B cell (primary cell): ENCODE measurements around the gene FFAR3.

Experiments used
- EZH2 ChIP-seq: IDR thresholded peaks from 2 replicates; pipeline ENCODE4 v1.6.1; 2012; ENCODE audit warnings: borderline replicate concordance, low read depth, mild to moderate bottlenecking, moderate library complexity, low read length; ENCODE audit not compliant: insufficient read depth, poor library complexity, severe bottlenecking
- TF ChIP-seq, protein P1 (sequence below): fragments of 200-600 bp; IDR thresholded peaks from one replicate; pipeline ENCODE4 v1.8.0; 2022; ENCODE audit warnings: antibody characterized with exemption, mild to moderate bottlenecking

DNA sequence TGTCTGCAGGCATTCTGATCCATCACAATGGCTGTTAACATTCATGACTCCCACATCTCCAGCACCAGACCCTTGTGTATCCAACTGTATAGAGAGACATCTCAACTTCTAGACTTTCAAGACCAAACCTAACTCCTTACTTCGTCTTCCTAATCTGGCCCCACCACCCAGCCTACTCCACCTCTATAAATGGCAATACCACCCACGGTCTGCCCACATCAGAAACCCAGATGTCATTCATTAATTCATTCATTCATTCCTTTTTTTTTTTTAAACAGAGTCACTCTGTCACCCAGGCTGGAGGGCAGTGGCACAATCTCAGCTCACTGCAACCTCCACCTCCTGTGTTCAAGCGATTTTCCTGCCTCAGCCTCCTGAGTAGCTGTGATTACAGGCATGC, 23.1 kb downstream of the FFAR3 start:
- no peak for TF ChIP-seq EZH2
- TF ChIP-seq, protein P1, sequence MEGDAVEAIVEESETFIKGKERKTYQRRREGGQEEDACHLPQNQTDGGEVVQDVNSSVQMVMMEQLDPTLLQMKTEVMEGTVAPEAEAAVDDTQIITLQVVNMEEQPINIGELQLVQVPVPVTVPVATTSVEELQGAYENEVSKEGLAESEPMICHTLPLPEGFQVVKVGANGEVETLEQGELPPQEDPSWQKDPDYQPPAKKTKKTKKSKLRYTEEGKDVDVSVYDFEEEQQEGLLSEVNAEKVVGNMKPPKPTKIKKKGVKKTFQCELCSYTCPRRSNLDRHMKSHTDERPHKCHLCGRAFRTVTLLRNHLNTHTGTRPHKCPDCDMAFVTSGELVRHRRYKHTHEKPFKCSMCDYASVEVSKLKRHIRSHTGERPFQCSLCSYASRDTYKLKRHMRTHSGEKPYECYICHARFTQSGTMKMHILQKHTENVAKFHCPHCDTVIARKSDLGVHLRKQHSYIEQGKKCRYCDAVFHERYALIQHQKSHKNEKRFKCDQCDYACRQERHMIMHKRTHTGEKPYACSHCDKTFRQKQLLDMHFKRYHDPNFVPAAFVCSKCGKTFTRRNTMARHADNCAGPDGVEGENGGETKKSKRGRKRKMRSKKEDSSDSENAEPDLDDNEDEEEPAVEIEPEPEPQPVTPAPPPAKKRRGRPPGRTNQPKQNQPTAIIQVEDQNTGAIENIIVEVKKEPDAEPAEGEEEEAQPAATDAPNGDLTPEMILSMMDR, result no peak
